ENCODE results near the gene AK4. TPM values are rescaled to one million over a fixed set of nuclear protein-coding genes. Genes with fewer than 3 reads are reported as not detected.
A peak's percentile ranks its signal among the peaks of the same experiment; 100 is the strongest.

The AK4 gene
- total and polyA plus RNA-seq, 7 donors: 9.7 to 74.1 (median 37.8) TPM

GRCh38 chr1:65259816-65260215 lies 111.8 kb downstream of the AK4 start:
- Histone ChIP-seq H3K4me1 (peaks cover 0 to 14% (median 9%) of the 10 kb centered on the region in 4 donors), H3K36me3 (no peaks in the 10 kb centered on the region), H3K27me3 (peaks cover 0 to 14% (median 0%) of the 10 kb centered on the region in 3 donors), H3K4me3 (no peak overlapping the region), H3K27ac (no peak overlapping the region), H3K9me3 (no peaks in the 10 kb centered on the region)
- 42 to 77% methylated on average over 3 of the region's 3 CpGs for WGBS, 2 donors
- intact Hi-C loops (cut with DNase I): loop anchor here (10.0 kb wide), 1 partner anchor 115 kb away; the partner anchor contains the start of gene AK4
- TF ChIP-seq POLR2AphosphoS5 (IDR thresholded peaks at IDR 0.05): no peak
- TF ChIP-seq EP300 (IDR thresholded peaks at IDR 0.05): no peak
- no peak for TF ChIP-seq POLR2A (IDR thresholded peaks at IDR 0.05)
- TF ChIP-seq CTCF (IDR thresholded peaks at IDR 0.05): no peak
- DNase-seq: no peak

GRCh38 chr1:65260851-65261473 lies 113.0 kb downstream of the AK4 start:
- Histone ChIP-seq H3K36me3 (no peaks in the 10 kb centered on the region), H3K27me3 (peaks cover 0 to 24% (median 5%) of the 10 kb centered on the region in 3 donors), H3K9me3 (no peaks in the 10 kb centered on the region), H3K4me1 (peaks cover 0 to 16% (median 13%) of the 10 kb centered on the region in 4 donors), H3K4me3 (no peak overlapping the region), H3K27ac (peak overlapping the region in 1 of 4 donors; percentile 8)
- DNase-seq: no peak
- intact Hi-C loops (cut with DNase I): no loop called here
- TF ChIP-seq EP300 (IDR thresholded peaks at IDR 0.05): no peak
- no peak for TF ChIP-seq POLR2A (IDR thresholded peaks at IDR 0.05)
- no peak for TF ChIP-seq CTCF (IDR thresholded peaks at IDR 0.05)
- TF ChIP-seq POLR2AphosphoS5 (IDR thresholded peaks at IDR 0.05): no peak
- WGBS, 2 donors: 76 to 77% methylated on average over 4 of the region's 4 CpGs

- TF ChIP-seq POLR2A (IDR thresholded peaks at IDR 0.05): no peak
- no peak for DNase-seq
- WGBS, 2 donors: 94 to 95% methylated on average over 1 of the region's 1 CpG
Observed at GRCh38 chr1:65263286-65263685, 115.3 kb downstream of the AK4 start.

GRCh38 chr1:65264197-65264929 lies 116.4 kb downstream of the AK4 start:
- H3K27ac ChIP-seq: no peak overlapping the region
- intact Hi-C loops (cut with DNase I): no loop called here
- WGBS, 2 donors: 15 to 16% methylated on average over 15 of the region's 15 CpGs

More at GRCh38 chr1:65263286-65263685, 115.3 kb downstream of the AK4 start:
- no peak overlapping the region for H3K27ac ChIP-seq
- H3K27me3 ChIP-seq: peaks cover 0 to 41% (median 9%) of the 10 kb centered on the region in 3 donors
- H3K36me3 ChIP-seq: no peaks in the 10 kb centered on the region
- intact Hi-C loops (cut with DNase I): no loop called here
- H3K4me1 ChIP-seq: peaks cover 0 to 21% (median 15%) of the 10 kb centered on the region in 4 donors
- H3K4me3 ChIP-seq: no peak overlapping the region
- no peaks in the 10 kb centered on the region for H3K9me3 ChIP-seq

More at GRCh38 chr1:65264197-65264929, 116.4 kb downstream of the AK4 start:
- no peaks in the 10 kb centered on the region for H3K9me3 ChIP-seq
- no peak for TF ChIP-seq POLR2A (IDR thresholded peaks at IDR 0.05)
- no peak for TF ChIP-seq EP300 (IDR thresholded peaks at IDR 0.05)
- no peak for TF ChIP-seq CTCF (IDR thresholded peaks at IDR 0.05)
- TF ChIP-seq POLR2AphosphoS5 (IDR thresholded peaks at IDR 0.05): no peak
- H3K27me3 ChIP-seq: peaks cover 0 to 41% (median 9%) of the 10 kb centered on the region in 3 donors
- H3K36me3 ChIP-seq: no peaks in the 10 kb centered on the region
- DNase-seq: no peak
- peaks cover 0 to 21% (median 15%) of the 10 kb centered on the region in 4 donors for H3K4me1 ChIP-seq
- peak overlapping the region in 3 of 4 donors; percentile 25 to 51 (median 50) for H3K4me3 ChIP-seq
